Astrocyte (in vitro differentiated cells and primary cell): ENCODE measurements around the gene ST8SIA6. TPM values are rescaled to one million over a fixed set of nuclear protein-coding genes. Genes with fewer than 3 reads are reported as not detected.

Source experiments
- DNase-seq: peaks from one replicate; pipeline ENCODE4 v3.0.0-alpha.2; 2010; ENCODE audit warnings: low read depth
- FAIRE-seq: peaks from 2 replicates; lab custom pipeline; 2011; peaks lifted over from hg19 to GRCh38; lab: Jason Lieb, UNC
- H2AFZ ChIP-seq: 2 replicates; pipeline ENCODE4 v1.6.0; 2012; ENCODE audit warnings: low read depth, low read length, inconsistent platforms
- H3K27ac ChIP-seq: 2 replicates; pipeline ENCODE4 v1.5.1; 2011; ENCODE audit warnings: low read depth, low read length, inconsistent platforms
- H3K27me3 ChIP-seq: 2 replicates; pipeline ENCODE4 v1.6.0; 2011; ENCODE audit warnings: low read length, inconsistent platforms; ENCODE audit not compliant: insufficient read depth
- H3K36me3 ChIP-seq: 2 replicates; pipeline ENCODE4 v1.5.1; 2011; ENCODE audit warnings: low read length, inconsistent platforms; ENCODE audit not compliant: insufficient read depth
- H3K4me1 ChIP-seq: 2 replicates; pipeline ENCODE4 v1.5.1; 2011; ENCODE audit warnings: low read length, inconsistent platforms; ENCODE audit not compliant: insufficient read depth
- H3K4me2 ChIP-seq: 2 replicates; pipeline ENCODE4 v1.6.0; 2012; ENCODE audit warnings: low read length, inconsistent platforms
- H3K4me3 ChIP-seq: 2 replicates; pipeline ENCODE4 v1.5.1; 2011; ENCODE audit warnings: low read depth, mild to moderate bottlenecking, low read length, inconsistent platforms; ENCODE audit not compliant: insufficient read depth
- H3K79me2 ChIP-seq: 2 replicates; pipeline ENCODE4 v1.6.0; 2012; ENCODE audit warnings: mild to moderate bottlenecking, low read length, inconsistent platforms; ENCODE audit not compliant: insufficient read depth
- H3K9ac ChIP-seq: 2 replicates; pipeline ENCODE4 v1.6.0; 2012; ENCODE audit warnings: mild to moderate bottlenecking, low read length, inconsistent platforms
- H3K9me3 ChIP-seq: 2 replicates; pipeline ENCODE4 v1.5.1; 2012; ENCODE audit warnings: low read depth, mild to moderate bottlenecking, low read length, inconsistent platforms; ENCODE audit not compliant: insufficient read depth
- H4K20me1 ChIP-seq: 2 replicates; pipeline ENCODE4 v1.6.0; 2012; ENCODE audit warnings: low read length, inconsistent platforms; ENCODE audit not compliant: insufficient read depth
- H3K27ac Mint-ChIP-seq: one replicate; pipeline ENCODE4 v1.8.0; 2021; ENCODE audit warnings: mild to moderate bottlenecking, mixed read lengths; ENCODE audit not compliant: unreplicated experiment
- H3K27me3 Mint-ChIP-seq: one replicate; pipeline ENCODE4 v1.8.0; 2021; ENCODE audit warnings: low read depth, mixed read lengths; ENCODE audit not compliant: unreplicated experiment
- H3K36me3 Mint-ChIP-seq: one replicate; pipeline ENCODE4 v1.8.0; 2021; ENCODE audit warnings: low read depth, mixed read lengths; ENCODE audit not compliant: unreplicated experiment
- H3K4me1 Mint-ChIP-seq: one replicate; pipeline ENCODE4 v1.8.0; 2021; ENCODE audit warnings: low read depth, mixed read lengths; ENCODE audit not compliant: unreplicated experiment
- H3K4me3 Mint-ChIP-seq: one replicate; pipeline ENCODE4 v1.8.0; 2021; ENCODE audit warnings: mild to moderate bottlenecking, moderate library complexity, mixed read lengths; ENCODE audit not compliant: unreplicated experiment
- H3K9me3 Mint-ChIP-seq: one replicate; pipeline ENCODE4 v1.8.0; 2021; ENCODE audit warnings: mild to moderate bottlenecking, mixed read lengths; ENCODE audit not compliant: unreplicated experiment
- CTCF ChIP-seq: IDR thresholded peaks from 2 replicates; pipeline ENCODE4 v1.5.1; 2011; ENCODE audit warnings: low read depth, mild to moderate bottlenecking, inconsistent platforms, low read length, moderate library complexity; ENCODE audit not compliant: insufficient read depth
- EZH2 ChIP-seq: IDR thresholded peaks from 2 replicates; pipeline ENCODE4 v1.6.1; 2012; ENCODE audit warnings: mild to moderate bottlenecking, low read length, inconsistent platforms; ENCODE audit not compliant: insufficient read depth
- total RNA-seq: library from RNA; stranded (reverse); gene quantifications from 2 replicates; pipeline ENCODE4 v1.2.1, GENCODE V29; 2021

The ST8SIA6 gene
- total RNA-seq, 1 donor from 2014 or later, result not detected

GRCh38 chr10:17272648-17273047 lies 181.7 kb downstream of the ST8SIA6 start:
- FAIRE-seq (no peak), DNase-seq (no peak)
- no peaks in the 10 kb centered on the region for H3K27me3 ChIP-seq
- no peaks in the 10 kb centered on the region for H3K79me2 ChIP-seq
- Mint-ChIP-seq H3K36me3 (peaks cover 2% of the 10 kb centered on the region), H3K4me1 (peaks cover 8% of the 10 kb centered on the region), H3K27me3 (no peaks in the 10 kb centered on the region), H3K27ac (no peak overlapping the region), H3K4me3 (no peak overlapping the region), H3K9me3 (peaks cover 14% of the 10 kb centered on the region)
- H3K4me3 ChIP-seq, result no peak overlapping the region
- no peak overlapping the region for H3K9ac ChIP-seq
- H3K27ac ChIP-seq, result no peak overlapping the region
- peaks cover 8% of the 10 kb centered on the region for H3K4me1 ChIP-seq
- H3K9me3 ChIP-seq, result no peaks in the 10 kb centered on the region
- no peaks in the 10 kb centered on the region for H3K36me3 ChIP-seq
- no peaks in the 10 kb centered on the region for H4K20me1 ChIP-seq
- no peak overlapping the region for H3K4me2 ChIP-seq
- no peak for TF ChIP-seq CTCF
- no peak for TF ChIP-seq EZH2
- H2AFZ ChIP-seq, result no peak overlapping the region

Other genes with a start within 250 kb of the ST8SIA6 start
- 5,172 and 5,400 TPM in 2 replicates for gene VIM, start 226.4 kb downstream of the ST8SIA6 start, total RNA-seq
- gene HACD1, start 162.8 kb upstream of the ST8SIA6 start, total RNA-seq, result 81.6 and 87.7 TPM in 2 replicates
- gene STAM, start 189.6 kb upstream of the ST8SIA6 start, total RNA-seq, result 43.0 and 43.4 TPM in 2 replicates